HG03066 (cell line): Measurements from ENCODE around the gene CRP.
"Not testable (repeated sequence)": the region's sequence is repeated elsewhere in the genome, so short reads cannot be mapped to it uniquely, and the experiment has no call there.

ENCODE experiments used
- ATAC-seq: cut with Tn5 transposase; IDR thresholded peaks from one replicate; pipeline ENCODE4 v1.9.1; 2021; ENCODE audit warnings: low read depth; ENCODE audit not compliant: unreplicated experiment

CRP gene

DNA sequence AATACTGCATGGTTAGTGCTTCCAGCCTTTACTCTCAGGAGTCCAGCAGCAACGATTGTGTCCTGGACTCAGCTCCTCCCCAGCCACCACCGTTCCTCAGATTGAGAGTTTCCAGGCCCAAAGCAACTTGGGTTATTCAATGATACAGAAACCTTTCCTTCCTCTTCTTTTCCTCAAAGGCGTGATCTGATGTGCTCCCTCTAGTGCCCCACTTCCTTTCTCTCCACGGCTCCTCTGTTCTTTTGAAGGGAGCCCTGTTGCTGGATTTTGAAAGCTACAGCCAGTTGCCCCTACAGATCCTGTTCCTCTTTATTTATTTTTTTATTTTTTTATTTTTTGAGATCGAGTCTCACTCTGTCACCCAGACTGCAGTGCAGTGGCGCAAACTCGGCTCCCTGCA, 14.1 kb downstream of the CRP start:
- no peak for ATAC-seq

DNA sequence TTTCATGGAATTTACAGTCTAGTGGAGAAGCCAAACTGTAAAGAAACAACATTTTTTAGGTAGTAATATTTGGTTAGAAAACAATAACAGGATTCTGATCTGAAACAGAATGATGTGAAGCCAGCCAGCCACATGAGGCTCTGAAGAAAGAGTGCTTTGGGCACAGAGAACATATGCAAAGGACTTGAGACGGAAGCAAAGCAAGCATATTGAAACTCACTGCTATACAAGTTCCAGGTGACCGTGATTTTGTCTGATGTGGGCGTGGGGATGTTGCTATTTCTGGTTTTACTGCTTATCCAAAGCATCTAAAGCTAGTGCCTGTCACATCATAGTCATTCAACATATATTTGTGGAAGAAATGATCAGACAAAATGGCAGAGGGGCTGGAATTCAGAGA, 14.7 kb downstream of the CRP start:
- ATAC-seq, result no peak

GRCh38 chr1:159699246-159699645, 15.1 kb downstream of the CRP start:
- no peak for ATAC-seq

GRCh38 chr1:159687511-159687910, 26.9 kb downstream of the CRP start:
- no peak for ATAC-seq

DNA sequence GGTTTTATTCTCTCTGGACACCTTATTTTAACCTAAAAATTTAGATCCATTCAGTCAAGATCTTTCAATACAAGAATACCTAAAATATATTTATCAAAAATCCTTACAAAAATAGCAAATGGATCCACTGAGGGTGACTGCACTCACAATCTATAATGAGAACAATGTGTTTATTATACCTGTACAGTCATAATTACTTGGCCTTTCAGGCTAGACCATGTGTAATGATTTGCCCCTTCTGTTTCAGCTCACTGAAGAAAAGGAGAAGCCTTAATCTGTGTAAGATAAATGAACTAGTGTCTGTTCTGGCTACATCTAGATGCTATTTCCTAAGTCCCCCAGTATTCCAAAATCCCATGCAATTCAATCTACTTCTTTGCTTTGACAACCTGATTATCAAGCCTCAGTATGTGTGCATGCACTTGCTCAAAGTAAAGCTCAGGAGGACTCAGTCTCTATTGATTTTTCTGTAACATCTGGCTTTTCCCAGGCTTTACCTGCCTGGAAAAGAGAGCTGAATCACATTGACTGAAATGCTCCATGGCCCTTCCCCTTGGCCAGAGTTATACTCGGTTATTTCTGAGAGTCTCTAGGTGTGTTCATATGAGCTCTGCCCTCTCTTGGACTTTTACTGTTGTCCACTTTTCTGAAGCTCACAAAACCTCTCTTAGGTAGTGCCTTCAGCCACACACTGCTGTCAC, 27.6 kb downstream of the CRP start:
- no peak for ATAC-seq

DNA sequence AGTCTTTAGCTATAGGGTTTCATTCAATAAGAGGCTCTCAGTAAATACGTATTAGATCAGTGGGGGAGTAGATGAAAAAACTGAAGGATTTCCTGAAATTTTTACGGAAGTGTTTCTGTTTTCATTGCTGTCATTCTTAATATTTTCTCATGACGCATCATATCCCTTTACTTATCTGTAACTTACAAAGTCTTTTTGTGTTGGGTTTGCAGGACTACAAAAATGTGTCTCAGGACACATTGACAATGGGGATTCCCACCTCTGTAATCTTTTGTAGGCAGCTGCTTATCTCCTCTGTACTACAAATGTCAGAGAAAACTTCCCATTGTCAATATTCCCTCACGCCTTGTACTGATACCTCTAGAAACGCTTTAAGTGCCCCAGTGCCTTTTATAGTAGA, 35.5 kb downstream of the CRP start:
- no peak for ATAC-seq

- ATAC-seq, result no peak
Observed at GRCh38 chr1:159675046-159675445, 39.3 kb downstream of the CRP start.

GRCh38 chr1:159672390-159672789, 42.0 kb downstream of the CRP start:
- not testable (repeated sequence) for ATAC-seq

DNA sequence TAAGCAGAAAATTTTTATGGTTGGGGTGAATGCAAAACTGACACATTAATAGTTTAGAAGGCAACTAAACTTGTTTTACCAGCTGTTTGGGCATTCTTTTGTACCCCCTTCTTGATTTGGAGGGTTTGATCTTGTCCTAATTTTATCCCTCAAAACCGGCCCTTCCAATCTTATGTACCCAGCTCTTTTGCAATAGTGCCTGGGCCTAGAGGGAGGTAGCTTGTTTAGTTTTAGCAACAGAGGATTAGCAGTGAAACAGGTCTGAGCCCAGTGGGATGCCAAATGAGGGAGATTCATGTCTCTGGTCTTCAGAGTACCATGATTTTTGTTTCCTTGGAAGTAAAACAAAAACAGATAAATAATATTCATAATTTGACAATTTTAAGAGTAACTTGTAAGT, 45.1 kb downstream of the CRP start:
- ATAC-seq, result no peak

GRCh38 chr1:159668739-159669138, 45.6 kb downstream of the CRP start:
- no peak for ATAC-seq

DNA sequence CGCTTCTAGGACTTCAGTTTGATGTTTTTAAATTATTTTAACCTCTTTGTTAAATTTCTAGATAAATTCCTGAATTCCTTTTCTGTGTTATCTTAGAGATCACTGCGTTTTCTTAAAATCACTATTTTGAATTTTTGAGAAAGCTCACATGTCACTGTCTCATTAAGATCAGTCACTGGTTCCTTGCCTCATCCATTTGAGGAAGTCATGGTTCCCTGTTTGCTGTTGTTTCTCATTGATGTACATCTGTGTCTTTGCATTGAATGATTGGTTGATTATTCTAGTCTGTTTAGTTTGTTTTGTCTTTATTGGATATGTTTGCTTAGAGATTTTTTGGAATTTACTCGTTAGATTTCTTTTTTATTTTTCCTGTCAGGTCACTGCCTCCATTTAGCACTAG, 50.1 kb downstream of the CRP start:
- no peak for ATAC-seq

DNA sequence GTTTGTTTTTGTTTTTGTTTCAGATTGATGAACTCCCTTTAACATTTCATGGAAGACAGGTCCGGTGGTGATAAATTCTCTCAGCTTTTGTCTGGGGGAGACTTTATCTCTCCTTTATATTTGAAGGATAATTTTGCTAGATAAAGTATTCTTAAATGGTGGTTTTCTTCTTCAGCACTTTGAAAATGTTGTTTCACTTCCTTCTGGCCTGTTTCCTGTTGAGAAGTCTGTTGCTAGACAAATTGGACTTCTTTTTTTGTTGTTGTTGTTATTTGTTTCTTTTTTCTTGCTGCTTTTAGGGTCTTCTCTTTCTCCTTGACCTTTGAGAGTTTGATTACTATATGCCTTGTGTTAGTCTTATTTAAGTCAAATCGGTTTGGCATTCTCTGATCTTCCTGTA, 50.8 kb downstream of the CRP start:
- ATAC-seq, result no peak
